Spleen (tissue), 13 donors: Measurements from ENCODE around the gene SLC34A1. TPM values are rescaled to one million over a fixed set of nuclear protein-coding genes. Genes with fewer than 3 reads are reported as not detected.

ENCODE experiments used
- DNase-seq: peaks from one replicate; pipeline ENCODE4 v3.0.0-alpha.2; 2020
- H3K27ac ChIP-seq, 8 donors: fragments of 200-600 bp; sonication (generic) in 7 of 8; 1 replicate in 4 of 8; 2 replicates in 4 of 8; pipeline versions ENCODE4 v1.5.0 to v1.8.0; 2016 to 2021; ENCODE audit warnings: inconsistent platforms in 4 of 8, mild to moderate bottlenecking in 4 of 8, moderate library complexity in 1 of 8
- H3K27me3 ChIP-seq, 7 donors: fragments of 200-600 bp; sonication (generic) in 6 of 7; replicated peaks in 1 of 7; 1 replicate in 4 of 7; 2 replicates in 3 of 7; pipeline versions ENCODE4 v1.5.0 to v1.8.0; 2016 to 2021; ENCODE audit warnings: inconsistent platforms in 3 of 7, mild to moderate bottlenecking in 1 of 7
- H3K36me3 ChIP-seq, 6 donors: fragments of 200-600 bp; sonication (generic) in 5 of 6; 1 replicate in 4 of 6; 2 replicates in 2 of 6; pipeline versions ENCODE4 v1.5.0 to v1.8.0; 2016 to 2021; ENCODE audit warnings: inconsistent platforms in 2 of 6
- H3K4me1 ChIP-seq, 6 donors: fragments of 200-600 bp; sonication (generic) in 5 of 6; 1 replicate in 3 of 6; 2 replicates in 3 of 6; pipeline versions ENCODE4 v1.5.0 to v1.8.0; 2016 to 2021; ENCODE audit warnings: inconsistent platforms in 3 of 6
- H3K4me3 ChIP-seq, 8 donors: fragments of 200-600 bp; sonication (generic) in 7 of 8; 1 replicate in 4 of 8; 2 replicates in 4 of 8; pipeline versions ENCODE4 v1.5.0 to v1.8.0; 2016 to 2021; ENCODE audit warnings: inconsistent platforms in 4 of 8, mild to moderate bottlenecking in 4 of 8, moderate library complexity in 2 of 8
- H3K9me3 ChIP-seq, 8 donors: fragments of 200-600 bp; sonication (generic) in 7 of 8; 1 replicate in 4 of 8; 2 replicates in 4 of 8; pipeline versions ENCODE4 v1.5.0 to v1.8.0; 2016 to 2021; ENCODE audit warnings: inconsistent platforms in 4 of 8
- CTCF ChIP-seq, 11 experiments: fragments of 200-600 bp in 7 of 11; fragments of 450-650 bp in 4 of 11; sonication (generic) in 4 of 11; IDR thresholded peaks in 8 of 11; conservative IDR thresholded peaks in 3 of 11; 1 replicate in 7 of 11; 2 replicates in 4 of 11; pipeline versions ENCODE4 v1.4.0 to v1.8.0; 2016 to 2021; ENCODE audit warnings: antibody characterized with exemption in 11 of 11, inconsistent platforms in 4 of 11, mild to moderate bottlenecking in 1 of 11
- POLR2A ChIP-seq, 3 donors: fragments of 450-650 bp; IDR thresholded peaks; one replicate each; pipeline ENCODE4 v1.5.1; 2017; ENCODE audit warnings: antibody characterized with exemption in 3 of 3, mild to moderate bottlenecking in 1 of 3
- POLR2AphosphoS5 ChIP-seq, 3 donors: sonication (generic); formaldehyde crosslinking; IDR thresholded peaks; one replicate each; pipeline ENCODE4 v1.5.1; 2017; ENCODE audit warnings: antibody characterized with exemption in 3 of 3
- WGBS, 5 donors: extraction: QIAGEN DNeasy Blood & Tissue Kit in 3 of 5; methylation state at CpG; one replicate each; pipeline versions ENCODE4 v1.1.5 to v1.1.7; 2013 to 2018; 5-methylcytosine and 5-hydroxymethylcytosine counted together
- intact Hi-C: fragments of 100-400 bp; cut with DNase I; formaldehyde crosslinking; loops from one replicate; pipeline ENCODE4 v1.15.0; 2023; ENCODE audit warnings: low total_unique reads
- long read RNA-seq, 2 donors: transcript quantifications; one replicate each; lab custom pipeline, GENCODE V29; 2026
- polyA plus RNA-seq, 3 donors: library from polyadenylated mRNA; stranded (reverse); fragments of 200-250 nt; gene quantifications; one replicate each; pipeline ENCODE4 v1.2.1, GENCODE V29; 2013
- total RNA-seq, 7 donors: library from RNA; depleted of rRNA in 3 of 7; stranded (reverse); fragments of >200 nt in 3 of 7; fragmentation: NEBNext Ultra II Directional in 4 of 7; extraction: Animal tissue kit (Norgen Biotek cat#: 25700) in 4 of 7; gene quantifications; one replicate each; pipeline versions ENCODE4 v1.1.0 to v1.2.1, GENCODE V29; 2016 to 2021
- donor health status: healthy with polysubstance abuse.
- donor health status: DM: no; HTN: no; CAD: no; lungs with moderate emphysema.
- donor health status: DM: no; HTN: no; CAD: no.
- donor health status: Bipolar disorder and iron deficiency.
- donor health status: healthy.
- donor health status: DM: no; HTN: no; CAD: no.
- donor health status: DM: yes; HTN: yes; CAD: no.

Gene SLC34A1
- total RNA-seq (under 1 TPM in 5 of 7 donors, not detected in 2; 0.13 to 0.77 (median 0.19) TPM), polyA plus RNA-seq (under 1 TPM in 2 of 3 donors, not detected in 1; 0.02 to 0.06 TPM)
- long read RNA-seq, donor 1: 0 reads
- long read RNA-seq, donor 2: 0 reads

GRCh38 chr5:177384134-177384533 lies at the start of gene SLC34A1:
Gene SLC34A1, plus strand, starts transcription at chr5:177384434. Its CDS starts 1,308 bp downstream, at chr5:177385742.
- H3K4me3 ChIP-seq: no peak within 1 kb of the TSS
- no peaks in the 10 kb centered on the region for H3K9me3 ChIP-seq
- no peaks in the 10 kb centered on the region for H3K36me3 ChIP-seq
- H3K4me1 ChIP-seq: peaks cover 3 to 55% (median 17%) of the 10 kb centered on the region in 6 donors
- 71 to 90% (median 76%) methylated on average over 4 of the region's 4 CpGs for WGBS, 5 donors
- TF ChIP-seq POLR2A (IDR thresholded peaks at IDR 0.05) (no peak), POLR2AphosphoS5 (IDR thresholded peaks at IDR 0.05) (no peak), CTCF (IDR thresholded peaks at IDR 0.05 in 8 of 11, conservative IDR thresholded peaks at IDR 0.05 in 3 of 11) (no peak)
- DNase-seq: no peak
- peaks cover 0 to 24% (median 0%) of the 10 kb centered on the region in 7 donors for H3K27me3 ChIP-seq
- H3K27ac ChIP-seq: no peak within 1 kb of the TSS
- intact Hi-C loops: no loop called here

- Histone ChIP-seq H3K4me1 (peaks cover 0 to 79% (median 32%) of the 10 kb centered on the region in 6 donors), H3K36me3 (peaks cover 8 to 100% (median 86%) of the 10 kb centered on the region in 6 donors), H3K27me3 (no peaks in the 10 kb centered on the region), H3K4me3 (no peak overlapping the region), H3K9me3 (no peaks in the 10 kb centered on the region), H3K27ac (no peak overlapping the region)
- peak; percentile 69 for DNase-seq
- intact Hi-C loops: no loop called here
- no peak for TF ChIP-seq POLR2AphosphoS5 (IDR thresholded peaks at IDR 0.05)
- WGBS, 5 donors: 88 to 93% (median 90%) methylated on average over 19 to 21 of the region's 21 CpGs
Measured at GRCh38 chr5:177334781-177335700, 49.2 kb upstream of the SLC34A1 start.

- WGBS, 5 donors: 92 to 97% (median 96%) methylated on average over 6 to 7 of the region's 7 CpGs
- DNase-seq: peak; percentile 54
- H3K36me3 ChIP-seq: peaks cover 8 to 100% (median 83%) of the 10 kb centered on the region in 6 donors
Measured at GRCh38 chr5:177335701-177336065, 48.6 kb upstream of the SLC34A1 start.

GRCh38 chr5:177336112-177336511 lies 48.1 kb upstream of the SLC34A1 start:
- Histone ChIP-seq H3K4me1 (peaks cover 0 to 77% (median 29%) of the 10 kb centered on the region in 6 donors), H3K27ac (no peak overlapping the region), H3K4me3 (no peak overlapping the region), H3K9me3 (no peaks in the 10 kb centered on the region), H3K27me3 (no peaks in the 10 kb centered on the region), H3K36me3 (peaks cover 8 to 100% (median 81%) of the 10 kb centered on the region in 6 donors)
- TF ChIP-seq POLR2AphosphoS5 (IDR thresholded peaks at IDR 0.05): peak in 1 of 3 donors; percentile 62
- TF ChIP-seq CTCF (IDR thresholded peaks at IDR 0.05 in 8 of 11, conservative IDR thresholded peaks at IDR 0.05 in 3 of 11): peak in 4 of 11 experiments; percentile 20 to 47 (median 28)
- TF ChIP-seq POLR2A (IDR thresholded peaks at IDR 0.05): no peak
- WGBS, 5 donors: 61 to 71% (median 63%) methylated on average over 12 of the region's 12 CpGs
- intact Hi-C loops: no loop called here
- peak; percentile 78 for DNase-seq

More at GRCh38 chr5:177335701-177336065, 48.6 kb upstream of the SLC34A1 start:
- TF ChIP-seq POLR2AphosphoS5 (IDR thresholded peaks at IDR 0.05) (no peak), CTCF (IDR thresholded peaks at IDR 0.05 in 8 of 11, conservative IDR thresholded peaks at IDR 0.05 in 3 of 11) (no peak), POLR2A (IDR thresholded peaks at IDR 0.05) (no peak)
- peaks cover 0 to 80% (median 33%) of the 10 kb centered on the region in 6 donors for H3K4me1 ChIP-seq
- no peak overlapping the region for H3K4me3 ChIP-seq
- no peaks in the 10 kb centered on the region for H3K27me3 ChIP-seq
- H3K27ac ChIP-seq: no peak overlapping the region
- intact Hi-C loops: no loop called here
- H3K9me3 ChIP-seq: no peaks in the 10 kb centered on the region
